AG04450 (cell line): ENCODE data around the gene NTM. TPM values are rescaled to one million over a fixed set of nuclear protein-coding genes. Genes with fewer than 3 reads are reported as not detected.
"Not testable (repeated sequence)": the region's sequence is repeated elsewhere in the genome, so short reads cannot be mapped to it uniquely, and the experiment has no call there.

Source experiments
- CTCF ChIA-PET: fragments of 300-600, 350-600 bp; formaldehyde crosslinking; extraction: SDS; loops from one replicate; lab custom pipeline; 2022; ENCODE audit warnings: antibody characterized with exemption, inconsistent platforms; lab: Charles Lee
- POLR2A ChIA-PET: fragments of 350-600 bp; formaldehyde crosslinking; extraction: SDS; loops from one replicate; lab custom pipeline; 2021; ENCODE audit warnings: antibody characterized with exemption, inconsistent platforms; lab: Yijun Ruan, JAX
- DNase-seq: peaks from one replicate; pipeline ENCODE4 v3.0.0-alpha.2; 2011; ENCODE audit warnings: low read depth, low spot score
- H3K27ac ChIP-seq: one replicate; pipeline ENCODE4 v1.5.1; 2012; ENCODE audit warnings: low read depth, low read length, control low read depth
- H3K27me3 ChIP-seq: one replicate; pipeline ENCODE4 v1.6.0; 2012; ENCODE audit warnings: low read length; ENCODE audit not compliant: control insufficient read depth, insufficient read depth
- H3K4me3 ChIP-seq: 2 replicates; pipeline ENCODE4 v1.5.1; 2011; ENCODE audit warnings: mild to moderate bottlenecking, low read depth, low read length, control low read depth
- H3K9me3 ChIP-seq: 2 replicates; pipeline ENCODE4 v1.5.1; 2012; ENCODE audit warnings: low read length; ENCODE audit not compliant: control insufficient read depth, insufficient read depth
- polyA plus RNA-seq: library from polyadenylated mRNA; depleted of rRNA; stranded (reverse); fragments of >200 nt; gene quantifications from 2 replicates; pipeline ENCODE4 v1.2.3, GENCODE V29; 2011
- TF ChIP-seq, protein P1 (sequence below): IDR thresholded peaks from 2 replicates; pipeline ENCODE4 v1.5.1; 2011; ENCODE audit warnings: low read depth, low read length, control low read depth, inconsistent platforms

NTM gene
- polyA plus RNA-seq, 1 experiment: 26.9 TPM

DNA sequence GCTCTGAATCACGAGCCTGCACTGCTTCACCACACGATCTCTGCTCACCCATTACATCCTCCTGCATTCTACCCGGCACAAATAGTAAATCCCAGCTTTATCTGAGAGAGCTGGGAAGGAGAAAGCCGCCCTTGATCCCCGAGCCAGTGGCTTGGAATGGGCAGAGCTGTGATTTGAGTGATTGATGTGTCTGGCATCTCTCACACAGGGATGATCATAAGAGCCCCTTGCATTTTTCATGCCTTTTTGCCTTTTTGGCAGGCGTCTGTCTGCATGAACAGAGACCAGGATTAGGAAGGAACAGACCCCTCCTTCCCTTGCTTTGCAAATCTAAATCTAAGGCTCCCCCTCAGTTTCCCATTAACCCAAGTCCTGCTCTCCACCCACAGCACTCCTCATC lies 945.3 kb downstream of the NTM start:
- Histone ChIP-seq H3K27me3 (no peaks in the 10 kb centered on the region), H3K27ac (no peak overlapping the region), H3K4me3 (no peak overlapping the region), H3K9me3 (no peaks in the 10 kb centered on the region)
- no peak for DNase-seq
- TF ChIP-seq, protein P1, sequence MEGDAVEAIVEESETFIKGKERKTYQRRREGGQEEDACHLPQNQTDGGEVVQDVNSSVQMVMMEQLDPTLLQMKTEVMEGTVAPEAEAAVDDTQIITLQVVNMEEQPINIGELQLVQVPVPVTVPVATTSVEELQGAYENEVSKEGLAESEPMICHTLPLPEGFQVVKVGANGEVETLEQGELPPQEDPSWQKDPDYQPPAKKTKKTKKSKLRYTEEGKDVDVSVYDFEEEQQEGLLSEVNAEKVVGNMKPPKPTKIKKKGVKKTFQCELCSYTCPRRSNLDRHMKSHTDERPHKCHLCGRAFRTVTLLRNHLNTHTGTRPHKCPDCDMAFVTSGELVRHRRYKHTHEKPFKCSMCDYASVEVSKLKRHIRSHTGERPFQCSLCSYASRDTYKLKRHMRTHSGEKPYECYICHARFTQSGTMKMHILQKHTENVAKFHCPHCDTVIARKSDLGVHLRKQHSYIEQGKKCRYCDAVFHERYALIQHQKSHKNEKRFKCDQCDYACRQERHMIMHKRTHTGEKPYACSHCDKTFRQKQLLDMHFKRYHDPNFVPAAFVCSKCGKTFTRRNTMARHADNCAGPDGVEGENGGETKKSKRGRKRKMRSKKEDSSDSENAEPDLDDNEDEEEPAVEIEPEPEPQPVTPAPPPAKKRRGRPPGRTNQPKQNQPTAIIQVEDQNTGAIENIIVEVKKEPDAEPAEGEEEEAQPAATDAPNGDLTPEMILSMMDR: no peak
- ChIA-PET CTCF (interaction anchor here (1.1 kb wide), 1 partner anchor 13 kb away, joined by 3 read pairs; no protein-coding TSS in a partner anchor), POLR2A (no interaction called here)

DNA sequence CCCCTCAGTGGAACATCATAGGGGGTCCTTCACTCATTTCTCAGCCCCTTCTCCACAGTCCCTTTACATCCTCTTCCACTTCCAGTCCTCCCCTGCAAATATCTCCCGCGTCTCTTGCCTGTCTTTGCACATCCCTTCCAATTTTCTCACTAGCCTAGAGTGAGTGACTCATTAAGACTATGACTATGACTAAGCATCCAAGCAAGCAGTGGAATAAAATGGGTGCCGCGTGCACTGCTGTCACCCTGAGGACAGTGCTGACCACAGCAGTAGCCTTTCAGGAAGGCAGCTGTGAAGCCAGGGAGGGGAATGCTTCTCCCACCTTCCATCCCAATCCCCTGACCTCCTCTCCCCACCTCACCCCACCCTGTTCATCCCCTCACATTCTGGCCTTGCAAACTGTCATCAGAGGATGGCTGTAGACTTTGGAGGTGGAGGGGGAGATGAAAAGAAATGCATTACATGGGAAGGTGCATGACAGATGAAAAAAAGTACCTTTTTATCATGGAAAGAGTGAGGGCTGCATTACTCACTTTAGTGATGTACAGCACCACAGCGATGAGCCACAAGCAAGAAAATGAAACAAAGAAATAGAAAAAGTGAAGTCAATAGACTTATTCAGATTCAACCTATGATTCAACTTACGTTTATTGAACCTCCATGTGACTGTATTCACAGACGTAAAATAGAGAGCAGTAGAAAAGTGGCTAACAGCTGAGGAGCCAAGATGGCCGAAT lies 948.2 kb downstream of the NTM start:
- ChIA-PET CTCF (no interaction called here), POLR2A (no interaction called here)
- Histone ChIP-seq H3K27me3 (no peaks in the 10 kb centered on the region), H3K4me3 (no peak overlapping the region), H3K27ac (no peak overlapping the region), H3K9me3 (no peaks in the 10 kb centered on the region)
- TF ChIP-seq, protein P1: no peak
- DNase-seq: no peak

DNA sequence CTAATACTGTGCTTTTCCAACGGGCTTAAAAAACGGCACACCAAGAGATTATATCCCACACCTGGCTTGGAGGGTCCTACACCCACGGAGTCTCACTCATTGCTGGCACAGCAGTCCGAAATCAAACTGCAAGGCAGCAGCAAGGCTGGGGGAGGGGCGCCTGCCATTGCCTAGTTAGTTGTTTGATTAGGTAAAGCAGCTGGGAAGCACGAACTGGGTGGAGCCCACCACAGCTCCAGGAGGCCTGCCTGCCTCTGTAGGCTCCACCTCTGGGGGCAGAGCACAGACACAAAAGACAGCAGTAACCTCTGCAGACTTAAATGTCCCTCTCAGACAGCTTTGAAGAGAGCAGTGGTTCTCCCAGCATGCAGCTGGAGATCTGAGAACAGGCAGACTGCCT lies 949.0 kb downstream of the NTM start:
- not testable (repeated sequence) for H3K4me3 ChIP-seq

DNA sequence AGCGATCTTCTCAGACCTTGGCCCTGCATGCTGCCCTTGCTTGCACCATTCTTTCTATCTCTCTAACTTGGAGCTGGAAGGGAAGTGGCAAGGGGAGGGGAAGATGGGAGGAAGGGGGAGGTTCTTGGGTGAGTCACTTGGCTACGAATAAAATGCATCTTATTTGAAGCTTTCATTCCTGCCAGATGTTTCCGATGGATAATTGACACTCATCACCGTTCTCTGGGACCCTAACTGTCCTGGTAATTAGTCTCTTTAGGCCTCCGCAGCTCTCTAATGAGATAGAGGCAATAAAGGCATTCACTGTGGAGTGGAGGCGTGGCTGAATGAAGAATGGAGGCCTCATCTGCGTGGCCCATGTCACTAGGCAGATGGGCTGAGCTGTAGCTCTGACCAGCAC lies 960.1 kb downstream of the NTM start:
- TF ChIP-seq, protein P1: no peak
- Histone ChIP-seq H3K27ac (no peak overlapping the region), H3K9me3 (no peaks in the 10 kb centered on the region; the same call in 1 of the 2 replicates), H3K27me3 (no peaks in the 10 kb centered on the region), H3K4me3 (no peak overlapping the region)
- ChIA-PET POLR2A (no interaction called here), CTCF (interaction anchor here (2.4 kb wide), 1 partner anchor 18 kb away, joined by 14 read pairs; no protein-coding TSS in a partner anchor)
- DNase-seq: no peak

More for the DNA sequence above, 949.0 kb downstream of the NTM start:
- H3K27ac ChIP-seq, CTCF ChIA-PET, H3K9me3 ChIP-seq, H3K27me3 ChIP-seq, DNase-seq, POLR2A ChIA-PET: not testable (repeated sequence)

DNA sequence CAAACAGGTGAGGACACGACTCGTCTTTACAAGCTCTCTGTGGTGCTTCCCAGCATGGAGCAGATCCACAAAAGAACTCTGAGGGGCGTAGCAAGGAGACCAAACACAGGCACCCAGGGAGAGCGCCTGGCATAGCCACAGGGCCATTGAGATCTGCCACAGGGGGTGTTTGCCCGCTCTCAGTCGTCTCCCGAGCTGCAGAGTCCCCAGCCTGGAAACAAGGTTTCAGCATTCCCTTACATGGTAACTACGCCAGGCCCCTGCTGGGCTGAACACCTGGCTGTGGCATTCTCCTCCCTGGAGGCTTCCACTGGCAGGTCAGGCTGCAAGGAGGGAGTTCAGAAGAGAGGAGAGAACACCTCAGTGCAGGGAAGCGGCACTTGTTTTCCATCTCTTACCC lies 962.1 kb downstream of the NTM start:
- H3K9me3 ChIP-seq: no peaks in the 10 kb centered on the region; the same call in 1 of the 2 replicates
- H3K27me3 ChIP-seq: no peaks in the 10 kb centered on the region
- DNase-seq: no peak
- TF ChIP-seq, protein P1: no peak
- ChIA-PET CTCF (no interaction called here), POLR2A (no interaction called here)
- no peak overlapping the region for H3K4me3 ChIP-seq
- no peak overlapping the region for H3K27ac ChIP-seq
